NOMO-1 treated with dmso at 0.1 percent for 144 hours (cell line): ENCODE results near the gene IGFBP1.

Experiments used
- DNase-seq: peaks from one replicate; lab custom pipeline; 2025; ENCODE audit not compliant: unreplicated experiment; lab: John Stamatoyannopoulos, UW

The IGFBP1 gene

GRCh38 chr7:45880433-45880860 is 7.8 kb upstream of the IGFBP1 start:
- no peak for DNase-seq

GRCh38 chr7:45881280-45881758 is 7.0 kb upstream of the IGFBP1 start:
- no peak for DNase-seq

- DNase-seq = no peak
Observed at GRCh38 chr7:45881759-45882464, 6.4 kb upstream of the IGFBP1 start.

GRCh38 chr7:45882465-45882810 is 5.8 kb upstream of the IGFBP1 start:
- DNase-seq = no peak

GRCh38 chr7:45884136-45884535 is 4.2 kb upstream of the IGFBP1 start:
- no peak for DNase-seq

GRCh38 chr7:45885264-45885882 is 2.9 kb upstream of the IGFBP1 start:
- no peak for DNase-seq

- no peak for DNase-seq
Observed at GRCh38 chr7:45886931-45887667, 1.2 kb upstream of the IGFBP1 start.

GRCh38 chr7:45888993-45889366 is 692 bp downstream of the IGFBP1 start:
- no peak for DNase-seq

- DNase-seq = no peak
Observed at GRCh38 chr7:45889367-45890067, 1.2 kb downstream of the IGFBP1 start.

- no peak for DNase-seq
Observed at GRCh38 chr7:45890125-45890901, 2.0 kb downstream of the IGFBP1 start.

GRCh38 chr7:45890902-45891461 is 2.7 kb downstream of the IGFBP1 start:
- no peak for DNase-seq

GRCh38 chr7:45891462-45892402 is 3.4 kb downstream of the IGFBP1 start:
- no peak for DNase-seq

GRCh38 chr7:45892407-45893035 is 4.2 kb downstream of the IGFBP1 start:
- DNase-seq = no peak

GRCh38 chr7:45893374-45893995 is 5.2 kb downstream of the IGFBP1 start:
- DNase-seq = no peak

- DNase-seq = no peak
Observed at GRCh38 chr7:45893996-45894664, 5.8 kb downstream of the IGFBP1 start.

- no peak for DNase-seq
Observed at GRCh38 chr7:45894665-45895062, 6.4 kb downstream of the IGFBP1 start.

GRCh38 chr7:45897042-45897690 is 8.9 kb downstream of the IGFBP1 start:
- DNase-seq = no peak
